Measurements from ENCODE around the gene GPR143. TPM values are rescaled to one million over a fixed set of nuclear protein-coding genes. Genes with fewer than 3 reads are reported as not detected.

The GPR143 gene
- total and polyA plus RNA-seq, 2 of the 4 experiments (the other 2 are of a cell fraction) = 0.07 TPM; not detected in 1

GRCh38 chrX:9706421-9706820, 59.2 kb downstream of the GPR143 start:
- no peaks in the 10 kb centered on the region for H3K9me1 ChIP-seq (ENCODE audit: insufficient read depth, low read length)
- no peak overlapping the region for H2AK5ac ChIP-seq (ENCODE audit: low read depth, low read length)
- no peaks in the 10 kb centered on the region for H3K9me3 ChIP-seq (ENCODE audit: control insufficient read depth, insufficient read depth, low read length)
- dilution Hi-C loops (cut with HindIII; ENCODE audit: low sequenced_read_pairs, unreplicated experiment) (no loop called here), in situ Hi-C loops (cut with MboI; ENCODE audit: low sequenced_read_pairs) (no loop called here), intact Hi-C loops (cut with micrococcal nuclease) (loop anchor here (10.0 kb wide), 1 partner anchor 962 kb away; no protein-coding TSS in a partner anchor)
- BruUV-seq (replicated peaks) = no TSS peak
- no peak overlapping the region for H3K9ac ChIP-seq (ENCODE audit: low read depth, low read length)
- no peaks in the 10 kb centered on the region for H4K20me1 ChIP-seq (ENCODE audit: insufficient read depth, low read length)
- peaks cover 0 to 5% of the 10 kb centered on the region in 2 experiments; a peak in 1 of 4 replicates for H3K79me1 ChIP-seq (ENCODE audit: low read depth in 1 of 2, low read length in 2 of 2)
- no peak overlapping the region for H2BK20ac ChIP-seq (ENCODE audit: low read depth, low read length)
- no peak for TF ChIP-seq NFE2L2 (IDR thresholded peaks at IDR 0.05; ENCODE audit: low read depth, low read length)
- peak; percentile 75 for TF ChIP-seq MAFK (IDR thresholded peaks at IDR 0.05; ENCODE audit: low read depth, low read length)
- no peak for TF ChIP-seq CHD1 (IDR thresholded peaks at IDR 0.05; ENCODE audit: low read depth, low read length)
- no peak for TF ChIP-seq FOS (IDR thresholded peaks at IDR 0.05; ENCODE audit: low read depth, low read length)
- TF ChIP-seq POLR2A (IDR thresholded peaks at IDR 0.05; ENCODE audit: low read depth, low read length) = no peak
- no peak for TF ChIP-seq CTCF (conservative IDR thresholded peaks at IDR 0.05; ENCODE audit: low read depth, low read length)
- no peak for TF ChIP-seq BHLHE40 (IDR thresholded peaks at IDR 0.05; ENCODE audit: low read depth, low read length)
- TF ChIP-seq MAZ (IDR thresholded peaks at IDR 0.05; ENCODE audit: borderline replicate concordance, low read depth, low read length) = no peak
- TF ChIP-seq RCOR1 (IDR thresholded peaks at IDR 0.05; ENCODE audit: insufficient replicate concordance, low read length) = no peak
- H3K27ac ChIP-seq (ENCODE audit: insufficient read depth, low read length) = no peak overlapping the region
- no peak overlapping the region for H3K23ac ChIP-seq (ENCODE audit: low read depth, low read length)
- H4K8ac ChIP-seq (ENCODE audit: low read depth in 2 of 2, low read length in 2 of 2) = no peak overlapping the region
- H2AK9ac ChIP-seq (replicated peaks; ENCODE audit: low read depth, low read length, poor library complexity) = no peak overlapping the region
- H3K4ac ChIP-seq (ENCODE audit: low read depth, low read length) = no peak overlapping the region
- ChIA-PET POLR2A (ENCODE audit: unreplicated experiment) (no interaction called here), CTCF (no interaction called here)
- H3K4me1 ChIP-seq (ENCODE audit: control insufficient read depth, insufficient read depth, low read length) = no peaks in the 10 kb centered on the region
- no peak for ATAC-seq (ENCODE audit: low read depth)
- no peak for DNase-seq
- no peaks in the 10 kb centered on the region for H3K27me3 ChIP-seq (ENCODE audit: control insufficient read depth, insufficient read depth, low read length)
- 49% methylated on average over 4 of the region's 4 CpGs; no CpG with 5 or more reads in 1 of the 2 experiments for WGBS, 2 experiments (ENCODE audit: extremely low coverage in 2 of 2, insufficient read length in 1 of 2)
- H3K4me2 ChIP-seq (ENCODE audit: low read depth, low read length) = no peak overlapping the region
- H2BK5ac ChIP-seq (ENCODE audit: low read depth, low read length, poor library complexity, severe bottlenecking) = no peak overlapping the region
- no peak overlapping the region for H3K14ac ChIP-seq (replicated peaks; ENCODE audit: low read depth, low read length)
- peaks cover 25% of the 10 kb centered on the region for H3K36me3 ChIP-seq (ENCODE audit: control insufficient read depth, insufficient read depth, low read length)
- H3K4me3 ChIP-seq (ENCODE audit: insufficient read depth, low read depth, low read length) = no peak overlapping the region
- H4K5ac ChIP-seq (ENCODE audit: low read depth, low read length) = no peak overlapping the region
- H2BK120ac ChIP-seq (ENCODE audit: low read depth, low read length) = no peak overlapping the region
- H2BK15ac ChIP-seq (ENCODE audit: low read depth, low read length) = no peak overlapping the region
- no peak overlapping the region for H4K91ac ChIP-seq (ENCODE audit: insufficient read depth, low read depth, low read length)
- H3K18ac ChIP-seq (ENCODE audit: low read depth, low read length) = no peak overlapping the region
- H2AFZ ChIP-seq (replicated peaks; ENCODE audit: low read length, poor library complexity) = no peak overlapping the region
- H3K56ac ChIP-seq (ENCODE audit: extremely low read depth, insufficient read depth, low read length) = no peak overlapping the region
